B cell (primary cell): ENCODE data around the gene SLC18A3. TPM values are rescaled to one million over a fixed set of nuclear protein-coding genes. Genes with fewer than 3 reads are reported as not detected.

Source experiments
- ATAC-seq: fragments of 200-7000 bp; cut with Tn5 transposase; one replicate; pipeline ENCODE4 v1.10.0; 2021; ENCODE audit warnings: low read depth, mild to moderate bottlenecking, moderate number of reproducible peaks, moderate library complexity
- CTCF ChIA-PET: fragments of 350-600 bp; sonication (Branson Sonifier 250); formaldehyde crosslinking; loops from one replicate; lab custom pipeline; 2021; ENCODE audit warnings: antibody characterized with exemption, inconsistent platforms; lab: Charles Lee
- POLR2A ChIA-PET: fragments of 350-600 bp; sonication (Branson Sonifier 250); formaldehyde crosslinking; loops from one replicate; lab custom pipeline; 2021; ENCODE audit warnings: antibody characterized with exemption; lab: Charles Lee
- DNase-seq: peaks from one replicate; pipeline ENCODE4 v3.0.0; 2013
- H2AFZ ChIP-seq: 2 replicates; pipeline ENCODE4 v1.6.1; 2012; ENCODE audit warnings: mild to moderate bottlenecking, low read depth, low read length; ENCODE audit not compliant: insufficient read depth, poor library complexity, severe bottlenecking
- H3K27ac ChIP-seq, 2 donors: 1 replicate in 1 of 2; 2 replicates in 1 of 2; pipeline ENCODE4 v1.5.1; 2012 to 2013; ENCODE audit warnings: low read length in 2 of 2, mild to moderate bottlenecking in 2 of 2, moderate library complexity in 1 of 2
- H3K27me3 ChIP-seq, 4 experiments: fragments of 200-600 bp in 1 of 4; sonication (generic) in 1 of 4; replicated peaks in 1 of 4; 1 replicate in 2 of 4; 2 replicates in 2 of 4; pipeline versions ENCODE4 v1.6.1 to v1.7.0; 2013 to 2016; ENCODE audit warnings: low read length in 3 of 4, mild to moderate bottlenecking in 2 of 4, mixed read lengths in 1 of 4, moderate library complexity in 1 of 4; ENCODE audit not compliant: insufficient read depth in 4 of 4, control insufficient read depth in 3 of 4; ENCODE audit errors: control extremely low read depth in 1 of 4
- H3K36me3 ChIP-seq, 2 experiments: replicated peaks in 1 of 2; 1 replicate in 1 of 2; 2 replicates in 1 of 2; pipeline versions ENCODE4 v1.6.1 to v1.7.1; 2013; ENCODE audit warnings: low read length in 1 of 2; ENCODE audit not compliant: insufficient read depth in 2 of 2, control insufficient read depth in 1 of 2; ENCODE audit errors: control extremely low read depth in 1 of 2, extremely low read depth in 1 of 2
- H3K4me1 ChIP-seq, 2 donors: fragments of 200-600 bp in 1 of 2; sonication (generic) in 1 of 2; 1 replicate in 1 of 2; 2 replicates in 1 of 2; pipeline versions ENCODE4 v1.5.1 to v1.6.1; 2013 to 2017; ENCODE audit warnings: low read length in 2 of 2; ENCODE audit not compliant: control insufficient read depth in 2 of 2, insufficient read depth in 2 of 2
- H3K4me2 ChIP-seq: replicated peaks from 2 replicates; pipeline ENCODE3; 2012; ENCODE audit warnings: mild to moderate bottlenecking, low read depth, low read length; ENCODE audit not compliant: poor library complexity, severe bottlenecking
- H3K4me3 ChIP-seq, 5 experiments: fragments of 200-600 bp in 1 of 5; sonication (generic) in 1 of 5; 1 replicate in 3 of 5; 2 replicates in 2 of 5; pipeline versions ENCODE4 v1.5.1 to v1.7.0; 2011 to 2016; ENCODE audit warnings: low read length in 4 of 5, mild to moderate bottlenecking in 4 of 5, low read depth in 2 of 5, control low read depth in 1 of 5, moderate library complexity in 1 of 5; ENCODE audit not compliant: insufficient read depth in 1 of 5; ENCODE audit errors: control extremely low read depth in 1 of 5, extremely low read depth in 1 of 5
- H3K79me2 ChIP-seq: fragments of 200-600 bp; sonication (generic); one replicate; pipeline ENCODE4 v1.6.0; 2016; ENCODE audit warnings: low read length; ENCODE audit not compliant: control insufficient read depth, insufficient read depth
- H3K9ac ChIP-seq: fragments of 200-600 bp; sonication (generic); 2 replicates; pipeline ENCODE4 v1.6.1; 2017; ENCODE audit warnings: mild to moderate bottlenecking, low read length, moderate library complexity
- H3K9me3 ChIP-seq, 3 donors: one replicate each; pipeline versions ENCODE4 v1.6.1 to v1.7.1; 2013; ENCODE audit warnings: low read length in 2 of 3; ENCODE audit not compliant: control insufficient read depth in 2 of 3, insufficient read depth in 1 of 3; ENCODE audit errors: control extremely low read depth in 1 of 3
- H4K20me1 ChIP-seq: 2 replicates; pipeline ENCODE4 v1.6.0; 2012; ENCODE audit warnings: mild to moderate bottlenecking, low read length; ENCODE audit not compliant: insufficient read depth, control insufficient read depth, poor library complexity, severe bottlenecking
- H3K27ac Mint-ChIP-seq: one replicate; pipeline ENCODE4 v1.8.0; 2021; ENCODE audit warnings: mixed read lengths
- H3K27me3 Mint-ChIP-seq: one replicate; pipeline ENCODE4 v1.8.0; 2021; ENCODE audit warnings: mixed read lengths
- H3K4me1 Mint-ChIP-seq: one replicate; pipeline ENCODE4 v1.8.0; 2021; ENCODE audit warnings: mixed read lengths
- H3K4me3 Mint-ChIP-seq: one replicate; pipeline ENCODE4 v1.8.0; 2021; ENCODE audit warnings: mixed read lengths
- H3K9me3 Mint-ChIP-seq: one replicate; pipeline ENCODE4 v1.8.0; 2022; ENCODE audit warnings: mixed read lengths; ENCODE audit not compliant: insufficient read depth
- CTCF ChIP-seq: fragments of 200-600 bp; IDR thresholded peaks from one replicate; pipeline ENCODE4 v1.8.0; 2022; ENCODE audit warnings: antibody characterized with exemption, mild to moderate bottlenecking
- EZH2 ChIP-seq: IDR thresholded peaks from 2 replicates; pipeline ENCODE4 v1.6.1; 2012; ENCODE audit warnings: borderline replicate concordance, low read depth, mild to moderate bottlenecking, moderate library complexity, low read length; ENCODE audit not compliant: insufficient read depth, poor library complexity, severe bottlenecking
- WGBS: methylation state at CpG from one replicate; pipeline ENCODE4 v1.1.5; 2013; ENCODE audit warnings: missing lambda C conversion rate; ENCODE audit not compliant: insufficient coverage; 5-methylcytosine and 5-hydroxymethylcytosine counted together
- intact Hi-C: fragments of 100-400 bp; cut with micrococcal nuclease; formaldehyde crosslinking; loops from one replicate; pipeline ENCODE4 v1.10.0; 2022
- polyA plus RNA-seq: library from polyadenylated mRNA; depleted of rRNA; stranded (reverse); fragments of >200 nt; gene quantifications from 2 replicates; pipeline ENCODE4 v1.2.3, GENCODE V29; 2012
- total RNA-seq, 2 donors: library from RNA; stranded (reverse); fragments of 120-200 nt in 1 of 2; gene quantifications; 1 replicate in 1 of 2; 2 replicates in 1 of 2; pipeline versions ENCODE4 v1.2.3 to v1.2.4, GENCODE V29; 2013 to 2022

Gene SLC18A3
- total and polyA plus RNA-seq, 2 donors (not counting 1 experiment from before 2014, with no cell fraction given): not detected

- ATAC-seq (no peak), DNase-seq (no peak)
- H3K4me3 ChIP-seq: no peak overlapping the region
- no peaks in the 10 kb centered on the region for H3K9me3 Mint-ChIP-seq
- intact Hi-C loops: no loop called here
- no peak overlapping the region for H3K27ac Mint-ChIP-seq
- H3K9me3 ChIP-seq: no peaks in the 10 kb centered on the region
- H3K4me1 Mint-ChIP-seq: peaks cover 10% of the 10 kb centered on the region
- no peak overlapping the region for H2AFZ ChIP-seq
- POLR2A ChIA-PET: no interaction called here
- CTCF ChIA-PET: no interaction called here
- H3K27me3 Mint-ChIP-seq: peaks cover 18% of the 10 kb centered on the region
- no peak for TF ChIP-seq CTCF
- no peak for TF ChIP-seq EZH2
- H3K9ac ChIP-seq: no peak overlapping the region
- no peaks in the 10 kb centered on the region for H3K36me3 ChIP-seq
- H3K4me1 ChIP-seq: peaks cover 0 to 6% of the 10 kb centered on the region in 2 donors
- no peaks in the 10 kb centered on the region for H3K79me2 ChIP-seq
- no peak overlapping the region for H3K27ac ChIP-seq
- WGBS: 100% methylated on average over 1 of the region's 2 CpGs
- no peak overlapping the region for H3K4me3 Mint-ChIP-seq
- no peaks in the 10 kb centered on the region for H4K20me1 ChIP-seq
- no peak overlapping the region for H3K4me2 ChIP-seq
- H3K27me3 ChIP-seq: no peaks in the 10 kb centered on the region
Observed at GRCh38 chr10:49651917-49652316, 41.8 kb downstream of the SLC18A3 start.

- ATAC-seq (no peak), DNase-seq (no peak)
- intact Hi-C loops: no loop called here
- POLR2A ChIA-PET: no interaction called here
- no peak overlapping the region for H3K9ac ChIP-seq
- TF ChIP-seq CTCF (no peak), EZH2 (no peak)
- CTCF ChIA-PET: no interaction called here
- no peak overlapping the region for H3K4me3 ChIP-seq
- H3K79me2 ChIP-seq: no peaks in the 10 kb centered on the region
- no peaks in the 10 kb centered on the region for H3K9me3 Mint-ChIP-seq
- H3K4me2 ChIP-seq: no peak overlapping the region
- peaks cover 18% of the 10 kb centered on the region for H3K27me3 Mint-ChIP-seq
- peaks cover 10% of the 10 kb centered on the region for H3K4me1 Mint-ChIP-seq
- no peak overlapping the region for H2AFZ ChIP-seq
- no peak overlapping the region for H3K4me3 Mint-ChIP-seq
- no peak overlapping the region for H3K27ac Mint-ChIP-seq
- H3K27ac ChIP-seq: no peak overlapping the region
- peaks cover 0 to 6% of the 10 kb centered on the region in 2 donors for H3K4me1 ChIP-seq
- no peaks in the 10 kb centered on the region for H3K36me3 ChIP-seq
- H4K20me1 ChIP-seq: no peaks in the 10 kb centered on the region
- 92% methylated on average over 7 of the region's 15 CpGs for WGBS
- no peaks in the 10 kb centered on the region for H3K27me3 ChIP-seq
- no peaks in the 10 kb centered on the region for H3K9me3 ChIP-seq
Observed at GRCh38 chr10:49652421-49653272, 42.5 kb downstream of the SLC18A3 start.
